ENCODE measurements around the gene CHRND.
"Not testable (repeated sequence)": the region's sequence is repeated elsewhere in the genome, so short reads cannot be mapped to it uniquely, and the experiment has no call there.

The CHRND gene

GRCh38 chr2:232543928-232544631 is 18.1 kb downstream of the CHRND start:
- no peak for DNase-seq

DNA sequence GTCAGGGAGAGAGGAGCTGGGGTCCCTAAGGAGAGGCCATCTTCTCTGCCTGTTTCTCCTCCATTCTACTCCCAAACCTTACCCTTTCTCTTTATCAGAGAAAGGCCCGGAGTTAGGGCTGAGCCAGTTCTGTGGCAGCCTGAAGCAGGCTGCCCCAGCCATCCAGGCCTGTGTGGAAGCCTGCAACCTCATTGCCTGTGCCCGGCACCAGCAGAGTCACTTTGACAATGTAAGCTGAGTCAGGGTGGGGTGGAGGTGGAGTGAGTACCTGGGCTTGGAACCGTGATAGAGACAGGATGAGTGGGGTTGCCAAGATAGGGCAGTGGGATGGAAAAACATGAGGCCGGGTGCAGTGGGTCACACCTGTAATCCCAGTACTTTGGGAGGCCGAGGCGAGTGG is 18.7 kb downstream of the CHRND start:
- DNase-seq = no peak

GRCh38 chr2:232545511-232546375 is 19.8 kb downstream of the CHRND start:
- no peak for DNase-seq

- DNase-seq = no peak
Measured at GRCh38 chr2:232547991-232548390, 22.0 kb downstream of the CHRND start.

DNA sequence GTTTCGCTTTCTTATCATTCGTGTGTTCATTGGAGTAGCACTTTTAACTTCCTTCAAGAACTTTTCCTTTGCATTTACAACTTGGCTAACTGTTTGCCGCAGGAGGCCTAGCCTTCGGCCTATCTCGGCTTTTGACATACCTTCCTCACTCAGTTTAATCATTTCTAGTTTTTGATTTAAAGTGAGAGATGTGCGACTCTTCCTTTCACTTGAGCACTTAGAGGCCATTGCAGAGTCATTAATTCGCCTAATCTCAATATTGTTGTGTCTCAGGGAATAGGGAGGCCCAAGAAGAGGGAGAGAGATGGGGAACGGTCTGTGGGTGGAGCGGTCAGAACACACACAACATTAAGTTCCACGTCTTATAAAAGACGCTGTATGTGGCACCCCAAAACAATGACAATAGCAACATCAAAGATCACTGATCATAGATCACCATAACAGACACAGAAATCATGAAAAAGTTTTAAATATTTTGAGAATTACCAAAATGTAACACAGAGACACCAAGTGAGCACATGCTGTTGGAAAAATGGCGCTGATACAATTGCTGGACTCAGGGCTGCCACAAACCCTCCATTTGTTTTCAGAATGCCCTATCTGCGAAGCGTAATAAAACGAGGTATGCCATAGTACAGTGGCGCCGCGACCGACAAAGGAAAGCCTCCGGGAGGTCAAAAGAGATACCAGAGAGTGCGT is 23.8 kb downstream of the CHRND start:
- no peak for DNase-seq

- peak; percentile 79 for DNase-seq
Measured at GRCh38 chr2:232550354-232551249, 24.6 kb downstream of the CHRND start, which contains the start of the genes EIF4E2 and TIGD1. TSS of gene EIF4E2 (plus strand) at chr2:232550689. CDS start at chr2:232550725, 36 bp downstream. TSS of gene TIGD1 (minus strand) at chr2:232550557. CDS start at chr2:232549882, 675 bp downstream.

DNA sequence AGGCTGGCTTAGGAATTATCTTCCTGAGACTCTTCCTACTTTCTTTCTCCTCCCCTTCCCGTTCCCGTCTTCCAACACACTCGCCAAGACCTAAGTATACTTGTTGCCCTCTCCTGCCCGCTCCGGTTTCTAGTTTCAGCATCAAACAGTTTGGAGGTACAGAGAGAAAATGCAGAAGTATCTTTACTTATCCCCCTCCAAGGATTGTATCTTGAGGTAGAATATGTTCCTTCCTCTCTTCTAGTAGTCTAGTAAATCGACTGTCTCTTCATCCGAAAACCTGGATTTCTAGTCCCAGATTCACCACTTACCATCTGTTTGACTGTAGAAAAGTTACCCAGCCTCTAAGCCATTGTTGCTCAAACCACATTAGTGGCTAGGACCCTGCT is 25.3 kb downstream of the CHRND start:
- DNase-seq = no peak

DNA sequence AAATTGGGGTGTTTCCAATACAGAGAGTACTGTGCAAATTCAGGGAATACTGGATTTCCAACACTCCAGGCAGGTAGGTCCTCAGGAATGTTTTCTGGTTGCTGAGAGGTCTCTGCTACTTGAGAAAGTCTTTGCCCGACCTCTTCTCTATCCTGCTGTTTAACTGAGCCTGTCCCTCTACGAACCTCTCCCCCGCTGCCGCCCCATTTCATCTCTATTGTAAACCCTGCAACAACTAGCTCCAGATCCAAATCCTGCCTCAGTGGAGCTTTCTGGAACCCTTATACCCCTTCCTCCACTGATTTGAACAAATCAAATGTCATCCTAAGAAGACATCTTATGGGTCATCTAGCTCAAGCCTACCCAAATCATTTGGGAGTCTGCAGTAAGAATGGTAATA is 25.8 kb downstream of the CHRND start:
- no peak for DNase-seq

GRCh38 chr2:232556426-232556825 is 30.5 kb downstream of the CHRND start:
- DNase-seq = no peak

DNA sequence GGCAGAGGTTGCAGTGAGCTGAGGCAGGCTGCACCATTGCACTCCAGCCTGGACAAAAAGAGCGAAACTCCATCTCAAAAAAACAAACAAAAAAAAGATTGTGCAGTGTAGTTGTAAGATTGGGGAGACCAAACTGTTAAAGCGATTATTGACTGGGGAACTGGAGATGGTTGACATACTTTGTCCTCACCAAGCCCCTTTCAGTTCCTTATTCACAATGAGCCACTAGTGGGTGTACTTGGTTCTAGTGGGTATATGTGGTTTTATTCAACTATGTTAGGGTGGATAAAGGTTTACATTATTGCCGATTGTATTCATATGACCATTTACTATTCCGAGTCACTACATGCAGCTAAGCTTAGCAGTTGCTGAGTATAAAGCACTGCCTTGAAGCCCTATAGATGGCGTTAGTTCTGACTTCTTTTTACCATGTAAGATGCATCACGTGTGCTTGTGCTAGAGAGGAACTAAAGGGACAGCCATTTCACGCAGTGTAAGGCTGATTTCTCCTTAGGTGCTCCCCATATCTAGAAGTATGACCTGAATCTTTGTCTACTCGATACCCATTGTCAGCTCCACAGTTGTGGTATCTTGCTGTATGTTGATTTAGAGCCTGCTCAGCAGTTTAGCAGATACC is 36.7 kb downstream of the CHRND start:
- DNase-seq = no peak

DNA sequence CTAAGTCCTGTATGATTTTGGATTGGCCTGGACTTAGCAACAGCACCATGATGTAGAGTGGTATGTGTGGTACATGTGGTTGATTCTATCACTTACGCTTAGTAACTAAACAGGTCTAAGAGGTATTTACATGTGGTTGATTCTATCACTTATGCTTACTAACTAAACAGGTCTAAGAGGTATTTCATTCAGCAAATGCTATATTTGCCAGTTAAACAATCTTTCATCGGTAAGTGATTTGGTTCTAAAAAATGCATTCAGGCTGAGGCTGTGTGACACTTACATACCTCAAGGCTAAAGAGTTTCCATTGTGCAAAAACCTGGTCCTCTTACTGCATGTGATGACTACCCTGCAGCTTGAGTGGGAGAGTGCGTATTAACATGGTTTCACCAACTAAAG is 37.6 kb downstream of the CHRND start:
- DNase-seq = no peak

GRCh38 chr2:232567721-232568120 is 41.8 kb downstream of the CHRND start:
- no peak for DNase-seq

DNA sequence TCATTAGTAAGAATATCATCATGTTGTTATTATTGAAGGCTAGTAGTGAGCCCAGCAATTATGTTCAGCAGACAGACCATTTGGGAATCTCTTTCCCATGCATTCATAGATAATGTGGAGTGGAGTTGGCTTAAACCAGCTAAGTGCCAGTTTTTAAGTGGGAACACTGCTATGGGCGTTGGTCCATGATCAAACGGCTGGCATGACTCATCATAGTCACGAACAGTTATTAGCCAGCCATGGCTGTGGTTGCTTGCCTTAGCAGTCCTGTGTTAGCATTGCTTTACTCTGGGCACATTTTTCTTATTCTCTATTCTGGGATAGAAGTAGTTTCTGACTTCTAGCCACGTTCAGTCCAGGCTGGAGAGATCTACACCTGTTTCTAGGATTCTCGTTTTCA is 42.2 kb downstream of the CHRND start:
- no peak for DNase-seq

GRCh38 chr2:232569541-232569940 is 43.6 kb downstream of the CHRND start:
- DNase-seq = no peak

GRCh38 chr2:232570481-232570880 is 44.5 kb downstream of the CHRND start:
- DNase-seq = not testable (repeated sequence)

GRCh38 chr2:232571026-232571474 is 45.1 kb downstream of the CHRND start:
- no peak for DNase-seq

DNA sequence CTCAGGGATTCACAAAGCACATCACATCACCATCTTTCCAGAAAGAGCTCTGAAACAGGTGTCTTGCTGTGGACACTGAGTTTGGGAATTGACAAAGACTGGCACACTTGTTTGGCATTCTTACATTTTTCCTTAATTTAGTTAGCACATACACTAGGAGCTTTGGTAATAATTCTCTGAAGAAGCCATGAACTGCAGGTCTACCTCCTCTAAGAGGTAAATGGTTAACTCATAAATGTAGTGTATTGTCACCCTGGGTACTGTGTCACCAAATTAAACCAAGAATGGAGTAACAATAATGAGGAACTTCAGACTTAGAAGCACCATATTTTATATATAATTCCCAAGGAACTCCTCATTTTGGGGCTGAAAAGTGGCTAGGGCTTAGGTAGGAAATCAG is 47.1 kb downstream of the CHRND start:
- DNase-seq = no peak

DNA sequence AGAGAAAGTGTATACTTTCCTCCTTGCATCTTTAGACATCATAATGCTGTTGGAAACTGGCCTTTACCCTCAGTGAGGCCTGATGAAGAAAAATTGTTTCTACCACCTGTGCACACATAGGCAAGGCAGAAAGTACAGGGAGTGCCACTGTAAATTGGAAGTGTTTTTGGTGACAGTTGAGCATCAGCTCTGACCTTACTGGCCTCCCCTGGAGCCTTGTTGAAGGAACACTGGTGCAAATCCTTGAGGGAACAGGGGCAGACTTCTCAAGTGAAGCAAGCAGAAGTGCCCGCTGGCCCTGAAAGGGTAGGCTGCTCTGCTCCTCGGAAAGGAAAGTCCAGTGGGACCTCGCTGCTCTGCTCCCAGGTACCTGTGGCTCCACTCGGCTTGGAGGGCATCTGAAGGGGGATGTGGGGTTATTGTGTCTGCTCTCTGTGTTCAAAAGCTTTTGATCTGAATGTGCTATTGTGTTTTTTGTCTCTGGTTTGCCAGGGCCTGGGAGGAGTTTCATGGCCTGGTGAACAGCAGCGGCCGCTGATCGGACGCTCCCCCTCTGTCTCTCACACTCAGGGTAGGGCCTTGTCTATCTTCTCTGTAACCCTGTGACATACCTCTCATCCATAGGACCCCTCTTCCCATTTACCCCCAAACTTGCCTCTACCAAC is 47.9 kb downstream of the CHRND start:
- DNase-seq = no peak

DNA sequence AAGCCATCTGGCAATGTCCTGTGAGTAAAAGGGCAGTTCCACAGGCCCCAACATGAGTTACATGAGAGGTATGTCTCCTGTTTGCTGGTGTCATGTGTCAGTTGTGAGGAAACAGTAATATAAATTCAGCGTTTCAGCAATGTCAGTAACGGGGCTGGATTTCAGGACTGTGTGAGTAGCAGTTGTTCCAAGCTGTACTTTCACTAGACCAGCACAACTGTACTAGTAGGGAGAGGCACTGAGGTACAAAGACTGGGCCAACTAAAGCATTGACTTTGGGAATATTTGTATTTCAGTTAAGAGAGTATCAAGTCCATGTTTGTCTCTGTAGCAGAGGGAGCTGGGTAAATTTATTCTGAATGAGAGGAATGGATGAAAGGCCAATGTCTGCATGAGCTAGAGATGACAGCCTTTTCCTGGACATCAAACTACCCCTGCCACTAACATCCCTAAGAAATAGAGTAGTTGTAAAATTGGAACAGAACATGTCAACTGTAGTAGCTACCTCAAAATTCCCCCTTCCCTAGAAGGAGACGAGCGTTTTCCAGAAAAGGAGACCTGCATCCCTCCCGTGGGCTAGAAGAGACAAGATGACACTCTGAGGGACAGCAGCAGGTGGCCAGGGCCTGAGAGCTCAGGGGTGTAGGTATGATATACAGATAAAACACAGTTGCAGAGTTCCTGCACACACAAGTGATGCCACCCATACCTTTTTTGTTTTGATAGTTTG is 48.9 kb downstream of the CHRND start:
- no peak for DNase-seq

- no peak for DNase-seq
Measured at GRCh38 chr2:232575404-232575746, 49.4 kb downstream of the CHRND start.

GRCh38 chr2:232576995-232577394 is 51.0 kb downstream of the CHRND start:
- no peak for DNase-seq
